Choroid plexus epithelial cell (primary cell): ENCODE measurements around the gene SNAPC2.

ENCODE experiments used
- DNase-seq: peaks from one replicate; pipeline ENCODE4 v3.0.0-alpha.2; 2010; ENCODE audit warnings: low read depth
- H3K4me3 ChIP-seq: 2 replicates; pipeline ENCODE4 v1.5.1; 2011; ENCODE audit warnings: low read depth, mild to moderate bottlenecking, control low read depth, low read length, moderate library complexity
- TF ChIP-seq, protein P1 (sequence below): conservative IDR thresholded peaks from 2 replicates; pipeline ENCODE4 v1.5.1; 2011; ENCODE audit warnings: low read depth, mild to moderate bottlenecking, control low read depth, inconsistent platforms, low read length, moderate library complexity

Gene SNAPC2

DNA sequence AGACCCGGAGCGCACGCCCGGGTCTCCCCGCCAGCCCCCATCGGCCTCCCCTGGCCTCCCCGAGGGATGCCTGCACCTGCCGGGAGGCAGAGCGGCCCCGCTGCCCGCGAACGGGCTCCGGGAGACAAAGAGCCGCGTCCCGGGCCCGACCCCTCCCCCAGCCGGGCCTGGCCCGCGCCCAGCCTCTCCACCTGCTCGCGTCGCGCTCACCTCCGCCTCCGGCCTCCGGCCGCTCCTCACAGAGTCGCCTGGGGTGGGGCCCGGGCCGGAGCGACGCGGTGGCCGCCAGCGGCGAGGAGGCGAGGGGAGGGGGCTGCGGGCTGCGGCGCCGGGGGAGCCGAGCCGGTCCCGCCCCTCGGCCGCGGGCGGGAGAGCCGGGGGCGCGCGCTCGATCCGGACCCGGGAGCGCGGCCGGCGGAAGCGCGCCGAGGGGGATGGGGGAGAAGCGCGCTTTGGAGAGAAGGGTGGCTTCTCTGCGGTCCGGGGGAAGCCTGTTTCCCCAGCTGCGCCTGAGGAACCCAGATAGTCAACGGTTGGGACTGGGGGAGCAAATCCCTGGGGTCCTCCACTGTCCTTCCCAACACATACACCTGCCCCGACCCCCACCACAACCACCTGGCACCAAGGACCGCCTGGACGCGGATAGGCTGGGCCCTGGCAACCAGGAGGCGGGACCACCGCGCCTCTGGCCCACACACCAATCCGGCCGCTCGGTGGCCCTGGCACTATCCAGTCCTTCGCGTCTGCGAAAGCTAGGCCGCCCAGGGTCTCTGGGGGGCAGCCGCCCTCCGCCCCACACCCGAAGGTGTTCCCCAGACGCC lies 45.9 kb upstream of the SNAPC2 start, which contains the start of gene PRR36:
Gene PRR36 (minus strand): TSS at position 315 of the 821 bp plus-strand sequence. CDS start 701 bp downstream, outside the sequence.
- H3K4me3 ChIP-seq, result peak within 1 kb of the TSS; percentile 31
- peak; percentile 29 for DNase-seq
- TF ChIP-seq, protein P1, sequence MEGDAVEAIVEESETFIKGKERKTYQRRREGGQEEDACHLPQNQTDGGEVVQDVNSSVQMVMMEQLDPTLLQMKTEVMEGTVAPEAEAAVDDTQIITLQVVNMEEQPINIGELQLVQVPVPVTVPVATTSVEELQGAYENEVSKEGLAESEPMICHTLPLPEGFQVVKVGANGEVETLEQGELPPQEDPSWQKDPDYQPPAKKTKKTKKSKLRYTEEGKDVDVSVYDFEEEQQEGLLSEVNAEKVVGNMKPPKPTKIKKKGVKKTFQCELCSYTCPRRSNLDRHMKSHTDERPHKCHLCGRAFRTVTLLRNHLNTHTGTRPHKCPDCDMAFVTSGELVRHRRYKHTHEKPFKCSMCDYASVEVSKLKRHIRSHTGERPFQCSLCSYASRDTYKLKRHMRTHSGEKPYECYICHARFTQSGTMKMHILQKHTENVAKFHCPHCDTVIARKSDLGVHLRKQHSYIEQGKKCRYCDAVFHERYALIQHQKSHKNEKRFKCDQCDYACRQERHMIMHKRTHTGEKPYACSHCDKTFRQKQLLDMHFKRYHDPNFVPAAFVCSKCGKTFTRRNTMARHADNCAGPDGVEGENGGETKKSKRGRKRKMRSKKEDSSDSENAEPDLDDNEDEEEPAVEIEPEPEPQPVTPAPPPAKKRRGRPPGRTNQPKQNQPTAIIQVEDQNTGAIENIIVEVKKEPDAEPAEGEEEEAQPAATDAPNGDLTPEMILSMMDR, result no peak

DNA sequence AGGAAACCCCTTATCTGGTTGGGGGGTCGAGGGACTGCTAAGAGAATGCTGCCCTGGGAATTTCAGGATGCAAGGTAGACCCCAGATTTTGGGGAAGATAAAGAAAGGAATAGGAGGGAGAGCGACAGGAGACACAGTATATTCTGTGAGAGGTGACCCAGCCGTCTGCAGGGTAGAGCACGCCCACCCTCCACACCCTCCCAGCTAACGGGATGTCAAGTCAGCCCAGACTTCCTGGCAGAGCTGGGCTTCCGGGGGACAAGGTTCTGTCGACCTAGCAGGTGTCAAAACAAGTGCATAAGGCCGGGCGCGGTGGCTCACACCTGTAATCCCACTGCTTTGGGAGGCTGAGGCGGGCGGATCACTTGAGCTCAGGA lies 45.3 kb upstream of the SNAPC2 start:
- H3K4me3 ChIP-seq, result no peak overlapping the region
- no peak for DNase-seq
- TF ChIP-seq, protein P1, result no peak

DNA sequence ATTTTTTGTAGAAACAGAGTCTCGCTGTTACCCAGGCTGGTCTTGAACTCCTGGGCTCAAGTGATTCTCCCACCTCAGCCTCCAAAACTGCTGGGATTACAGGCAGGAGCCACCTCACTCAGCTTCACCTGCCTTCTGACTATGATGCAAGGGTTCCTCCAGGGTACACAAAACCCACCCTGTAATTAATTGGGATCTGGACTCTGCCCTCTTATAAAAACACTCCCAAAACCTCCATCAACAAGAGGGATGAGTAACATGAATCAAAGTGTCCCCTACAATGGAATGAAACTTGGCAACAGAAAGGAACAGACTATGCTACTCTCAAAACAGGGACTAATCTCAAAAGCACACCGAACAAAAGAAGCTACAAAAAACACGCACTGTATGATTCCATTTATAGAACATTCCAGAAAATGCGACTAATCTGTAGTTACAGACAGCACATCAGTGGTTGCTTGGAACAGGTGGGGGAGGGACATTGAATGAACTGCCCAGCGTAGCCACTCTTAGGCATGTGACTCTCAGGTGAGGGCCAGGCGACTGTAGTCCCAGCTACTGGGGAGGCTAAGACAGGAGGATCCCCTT lies 42.8 kb upstream of the SNAPC2 start:
- TF ChIP-seq, protein P1, result no peak
- no peak overlapping the region for H3K4me3 ChIP-seq
- DNase-seq, result no peak

DNA sequence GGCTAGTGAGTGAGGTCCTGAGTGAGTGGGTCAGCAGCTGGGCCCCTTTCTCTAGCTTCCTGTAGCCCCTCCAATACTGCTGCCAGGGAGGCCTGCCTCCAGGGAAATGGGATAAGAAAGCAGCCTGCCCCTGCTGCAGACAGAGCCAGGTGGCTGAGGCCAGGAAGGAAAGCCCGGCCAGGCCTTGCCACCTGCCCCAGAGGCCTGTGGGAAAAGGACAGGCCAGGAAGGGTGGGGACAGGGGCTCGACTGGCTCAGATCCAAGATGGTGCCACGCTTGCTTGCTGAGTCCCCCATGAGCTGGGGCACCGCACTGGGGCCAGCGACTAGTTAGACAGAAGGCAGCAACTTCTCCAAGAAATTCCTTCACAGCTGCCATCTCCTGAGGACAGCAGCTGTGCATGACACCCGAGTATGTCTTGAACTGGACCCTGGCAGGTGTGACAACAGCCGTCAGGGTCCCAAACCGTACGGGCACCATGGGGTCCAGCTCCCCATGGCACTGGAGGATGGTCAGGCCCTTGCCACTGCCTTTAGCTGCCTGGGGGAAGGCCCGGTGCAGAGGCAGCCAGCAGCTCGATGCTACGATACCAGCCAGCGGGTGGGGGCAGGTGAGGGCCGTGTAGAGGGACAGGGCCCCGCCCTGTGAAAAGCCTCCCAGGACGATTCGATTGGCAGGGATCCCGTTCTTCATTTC lies 40.9 kb upstream of the SNAPC2 start:
- TF ChIP-seq, protein P1, result no peak
- DNase-seq, result no peak
- no peak overlapping the region for H3K4me3 ChIP-seq

DNA sequence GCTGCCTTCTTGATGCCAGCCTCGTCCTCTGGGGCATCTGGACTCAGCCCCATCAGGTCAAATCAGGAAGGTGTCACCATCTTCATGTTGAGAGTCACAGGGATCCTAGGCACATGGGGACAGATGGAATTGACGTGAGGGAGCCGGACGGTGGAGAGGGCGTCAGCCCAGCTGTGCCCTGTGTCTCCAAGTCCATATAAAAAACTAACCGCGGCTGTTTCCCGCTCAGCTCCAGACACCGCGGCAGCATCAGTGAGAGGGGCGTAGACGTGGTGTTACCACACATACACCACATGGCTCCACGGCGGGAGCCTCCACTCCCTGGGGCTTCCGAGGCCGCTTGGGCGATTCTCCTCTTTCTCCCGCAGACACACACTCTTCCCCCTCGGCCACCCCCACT lies 40.3 kb upstream of the SNAPC2 start:
- TF ChIP-seq, protein P1, result no peak
- no peak overlapping the region for H3K4me3 ChIP-seq
- no peak for DNase-seq

DNA sequence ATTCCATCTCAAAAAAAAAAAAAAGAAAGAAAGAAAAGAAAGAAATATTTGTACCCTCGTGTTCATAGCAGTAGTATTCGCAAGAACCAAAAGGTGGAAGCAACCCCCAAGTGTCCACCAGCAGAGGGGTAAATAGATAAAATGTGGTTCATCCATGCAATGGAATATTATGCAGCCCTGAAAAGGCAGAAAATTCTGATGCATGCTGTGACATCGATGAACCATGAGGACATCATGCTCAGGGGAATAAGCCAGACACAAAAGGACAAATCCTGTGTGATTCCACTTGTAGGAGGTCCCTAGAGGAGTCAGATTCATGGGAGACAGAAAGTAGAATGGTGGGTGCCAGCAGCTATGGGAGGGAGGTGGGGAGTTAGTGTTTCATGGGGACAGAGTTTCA lies 38.2 kb upstream of the SNAPC2 start:
- H3K4me3 ChIP-seq, result no peak overlapping the region
- DNase-seq, result no peak
- TF ChIP-seq, protein P1, result no peak
